GM23338 (cell line): ENCODE data around the gene CPNE4. TPM values are rescaled to one million over a fixed set of nuclear protein-coding genes. Genes with fewer than 3 reads are reported as not detected.
A peak's percentile ranks its signal among the peaks of the same experiment; 100 is the strongest.

ENCODE experiments used
- ATAC-seq: fragments of 200-7000 bp; cut with Tn5 transposase; 3 replicates; pipeline ENCODE4 v1.9.1; 2020
- DNase-seq: peaks from one replicate; pipeline ENCODE4 v3.0.0-alpha.2; 2015; ENCODE audit warnings: low spot score
- H2AFZ ChIP-seq: fragments of 200-600 bp; sonication (generic); 2 replicates; pipeline ENCODE4 v1.8.0; 2016; ENCODE audit warnings: antibody characterized with exemption, mild to moderate bottlenecking, moderate library complexity
- H3F3A ChIP-seq: fragments of 200-600 bp; sonication (generic); replicated peaks from 2 replicates; pipeline ENCODE4 v1.8.0; 2017; ENCODE audit warnings: antibody characterized with exemption, mixed run types, low read depth
- H3K27ac ChIP-seq: fragments of 200-600 bp; sonication (generic); 2 replicates; pipeline ENCODE4 v1.6.1; 2016; ENCODE audit warnings: low read depth
- H3K27me3 ChIP-seq: fragments of 200-600 bp; sonication (generic); 2 replicates; pipeline ENCODE4 v1.8.0; 2016; ENCODE audit warnings: mild to moderate bottlenecking, mixed run types, moderate library complexity; ENCODE audit not compliant: insufficient read depth
- H3K36me3 ChIP-seq: fragments of 200-600 bp; sonication (generic); 2 replicates; pipeline ENCODE4 v1.8.0; 2016; ENCODE audit warnings: mild to moderate bottlenecking; ENCODE audit not compliant: insufficient read depth
- H3K4me1 ChIP-seq: fragments of 200-600 bp; sonication (generic); 2 replicates; pipeline ENCODE4 v1.8.0; 2016; ENCODE audit warnings: mild to moderate bottlenecking, moderate library complexity; ENCODE audit not compliant: insufficient read depth
- H3K4me2 ChIP-seq: fragments of 200-600 bp; sonication (generic); 2 replicates; pipeline ENCODE4 v1.7.1; 2017; ENCODE audit warnings: mixed run types
- H3K4me3 ChIP-seq: fragments of 200-600 bp; sonication (generic); 2 replicates; pipeline ENCODE4 v1.6.1; 2016; ENCODE audit warnings: mixed run types
- H3K79me2 ChIP-seq: fragments of 200-600 bp; sonication (generic); replicated peaks from 2 replicates; pipeline ENCODE4 v1.8.0; 2017; ENCODE audit warnings: mild to moderate bottlenecking; ENCODE audit not compliant: insufficient read depth
- H3K9me2 ChIP-seq: fragments of 200-600 bp; sonication (generic); 2 replicates; pipeline ENCODE4 v1.8.0; 2017; ENCODE audit not compliant: insufficient read depth
- H4K20me1 ChIP-seq: fragments of 200-600 bp; sonication (generic); replicated peaks from 2 replicates; pipeline ENCODE4 v1.8.0; 2017; ENCODE audit warnings: mild to moderate bottlenecking; ENCODE audit not compliant: insufficient read depth
- H3K27ac Mint-ChIP-seq: 2 replicates; pipeline ENCODE4 v1.8.0; 2020; ENCODE audit warnings: inconsistent platforms, mild to moderate bottlenecking, moderate library complexity, mixed read lengths
- H3K27me3 Mint-ChIP-seq: 3 replicates; pipeline ENCODE4 v1.8.0; 2022; ENCODE audit warnings: low read depth, mild to moderate bottlenecking, moderate library complexity, mixed read lengths, inconsistent platforms; ENCODE audit not compliant: insufficient read depth, poor library complexity
- H3K36me3 Mint-ChIP-seq: 3 replicates; pipeline ENCODE4 v1.8.0; 2021; ENCODE audit warnings: low read depth, mild to moderate bottlenecking, inconsistent platforms, moderate library complexity, mixed read lengths
- H3K4me1 Mint-ChIP-seq: 3 replicates; pipeline ENCODE4 v1.8.0; 2020; ENCODE audit warnings: mild to moderate bottlenecking, inconsistent platforms, mixed read lengths
- H3K4me3 Mint-ChIP-seq: 3 replicates; pipeline ENCODE4 v1.8.0; 2021; ENCODE audit warnings: moderate library complexity, mild to moderate bottlenecking, inconsistent platforms, mixed read lengths
- H3K9me3 Mint-ChIP-seq: 3 replicates; pipeline ENCODE4 v1.8.0; 2020; ENCODE audit warnings: moderate library complexity, mild to moderate bottlenecking, inconsistent platforms, mixed read lengths
- CREB1 ChIP-seq: fragments of 250-450 bp; sonication (Bioruptor Pico); IDR thresholded peaks from 2 replicates; pipeline ENCODE4 v1.5.0; 2020; ENCODE audit warnings: low read depth, mild to moderate bottlenecking, moderate library complexity
- CTCF ChIP-seq, 2 experiments: fragments of 200-600 bp in 1 of 2; sonication (generic) in 1 of 2; conservative IDR thresholded peaks; 2 replicates each; pipeline versions ENCODE4 v1.5.1 to v1.6.1; 2016 to 2017; ENCODE audit warnings: antibody characterized with exemption in 2 of 2, low read depth in 2 of 2, mild to moderate bottlenecking in 2 of 2, moderate library complexity in 1 of 2
- ETS1 ChIP-seq: IDR thresholded peaks from 2 replicates; pipeline ENCODE4 v1.6.1; 2016; ENCODE audit warnings: antibody characterized with exemption
- EZH2 ChIP-seq: fragments of 200-600 bp; sonication (generic); IDR thresholded peaks from one replicate; pipeline ENCODE4 v1.8.0; 2017; ENCODE audit warnings: antibody characterized with exemption, mild to moderate bottlenecking, low read depth; ENCODE audit not compliant: unreplicated experiment
- JUNB ChIP-seq: IDR thresholded peaks from one replicate; pipeline ENCODE4 v1.6.1; 2016; ENCODE audit warnings: antibody characterized with exemption; ENCODE audit not compliant: unreplicated experiment
- NANOG ChIP-seq: IDR thresholded peaks from 2 replicates; pipeline ENCODE4 v1.6.1; 2016; ENCODE audit warnings: antibody characterized with exemption, borderline replicate concordance
- REST ChIP-seq: IDR thresholded peaks from one replicate; pipeline ENCODE4 v1.6.1; 2018; ENCODE audit warnings: antibody characterized with exemption; ENCODE audit not compliant: unreplicated experiment
- STAT1 ChIP-seq: IDR thresholded peaks from one replicate; pipeline ENCODE4 v1.6.1; 2016; ENCODE audit warnings: antibody characterized with exemption; ENCODE audit not compliant: unreplicated experiment
- ZNF114 ChIP-seq: fragments of 250-450 bp; sonication (Bioruptor Pico); IDR thresholded peaks from 2 replicates; pipeline ENCODE4 v1.5.0; 2020; ENCODE audit warnings: mild to moderate bottlenecking, moderate library complexity
- ZNF462 ChIP-seq: fragments of 250-450 bp; sonication (Bioruptor Pico); IDR thresholded peaks from 2 replicates; pipeline ENCODE4 v1.5.0; 2020; ENCODE audit warnings: mild to moderate bottlenecking, moderate library complexity
- polyA plus RNA-seq: library from polyadenylated mRNA; unstranded; fragments of >200 nt; fragmentation: Nextera tagmentation; extraction: Ambion mirVana; gene quantifications from 2 replicates; pipeline ENCODE4 v1.2.1, GENCODE V29; 2016
- total RNA-seq: library from RNA; depleted of rRNA; stranded (reverse); fragments of >200 nt; shearing (Covaris generic); gene quantifications from 2 replicates; pipeline ENCODE4 v1.2.3, GENCODE V29; 2014

Gene CPNE4
- total and polyA plus RNA-seq, 2 experiments from 2014 or later = 2.0 to 6.5 TPM

- TF ChIP-seq ZNF114 (CRISPR knock-in tag) = no peak
- no peak for TF ChIP-seq JUNB
- no peak for TF ChIP-seq ETS1
- no peak for TF ChIP-seq CREB1
- TF ChIP-seq REST = no peak
- no peak for TF ChIP-seq EZH2
- no peak for TF ChIP-seq CTCF (conservative IDR thresholded peaks at IDR 0.05; ENCODE audit: low read depth in 2 of 2)
These were observed 32.8 kb downstream of the CPNE4 start (continued) for GRCh38 chr3:132001999-132002398.

GRCh38 chr3:132001036-132001435 lies 33.8 kb downstream of the CPNE4 start:
- Histone ChIP-seq H3K4me3 (no peak overlapping the region), H3K27me3 (no peaks in the 10 kb centered on the region), H3K4me1 (peaks cover 44% of the 10 kb centered on the region), H3K36me3 (no peaks in the 10 kb centered on the region), H3K27ac (no peak overlapping the region), H3F3A (no peaks in the 10 kb centered on the region), H4K20me1 (no peaks in the 10 kb centered on the region), H3K9me2 (no peaks in the 10 kb centered on the region), H2AFZ (no peak overlapping the region), H3K4me2 (0 out of 2 replicates have a peak overlapping the region, but pooled peaks have one; percentile 2), H3K79me2 (no peaks in the 10 kb centered on the region)
- TF ChIP-seq ZNF462 (CRISPR knock-in tag) (no peak), CTCF (conservative IDR thresholded peaks at IDR 0.05; ENCODE audit: low read depth in 2 of 2) (no peak), JUNB (no peak), NANOG (no peak), STAT1 (no peak)
- no peak overlapping the region for H3K4me3 Mint-ChIP-seq
- H3K4me1 Mint-ChIP-seq = peaks cover 51% of the 10 kb centered on the region
- no peak for DNase-seq
- peak overlapping the region; percentile 34; the same call in 1 of the 2 replicates for H3K27ac Mint-ChIP-seq
- no peak for ATAC-seq
- H3K9me3 Mint-ChIP-seq = no peaks in the 10 kb centered on the region
- no peaks in the 10 kb centered on the region for H3K36me3 Mint-ChIP-seq
- H3K27me3 Mint-ChIP-seq = peaks cover 4% of the 10 kb centered on the region
